ENCODE data around the gene TRIM24.

GRCh38 chr7:138520742-138521141, 60.7 kb downstream of the TRIM24 start:
- no peak for TF ChIP-seq CBFB (IDR thresholded peaks at IDR 0.05; ENCODE audit: low read depth)
- no peak for TF ChIP-seq LARP7 (IDR thresholded peaks at IDR 0.05)
- no peak for TF ChIP-seq EZH2 (IDR thresholded peaks at IDR 0.05; ENCODE audit: borderline replicate concordance, control insufficient read depth, low read depth, low read length)
- TF ChIP-seq ATF3 (IDR thresholded peaks at IDR 0.05; ENCODE audit: borderline replicate concordance, extremely low read depth, low read depth, low read length) = no peak
- TF ChIP-seq STAT3 (IDR thresholded peaks at IDR 0.05; ENCODE audit: low read depth, low read length) = no peak
- TF ChIP-seq POLR2AphosphoS5 (IDR thresholded peaks at IDR 0.05; ENCODE audit: low read length) = no peak
- no peak for TF ChIP-seq RB1 (IDR thresholded peaks at IDR 0.05; ENCODE audit: borderline replicate concordance)
- TF ChIP-seq SIN3A (IDR thresholded peaks at IDR 0.05; ENCODE audit: low read depth, low read length) = no peak
- TF ChIP-seq POLR2A (IDR thresholded peaks at IDR 0.05; ENCODE audit: low read depth, low read length) = no peak
- TF ChIP-seq CBX3 (IDR thresholded peaks at IDR 0.05; ENCODE audit: borderline replicate concordance, low read depth) = no peak
- no peak for TF ChIP-seq CTCF (IDR thresholded peaks at IDR 0.05 in 2 of 3, conservative IDR thresholded peaks at IDR 0.05 in 1 of 3; ENCODE audit: control insufficient read depth in 2 of 3, extremely low read depth in 1 of 3, insufficient read depth in 1 of 3, low read depth in 3 of 3, low read length in 3 of 3)
- no peak for TF ChIP-seq ASH2L (IDR thresholded peaks at IDR 0.05; ENCODE audit: borderline replicate concordance, low read depth)

Measured in GM12878 (cell line).